ENCODE measurements around the gene CALCOCO2.
"Not testable (repeated sequence)": the region's sequence is repeated elsewhere in the genome, so short reads cannot be mapped to it uniquely, and the experiment has no call there.

The CALCOCO2 gene

GRCh38 chr17:48795444-48796162 lies 35.2 kb upstream of the CALCOCO2 start:
- no peak for TF ChIP-seq SUZ12 (IDR thresholded peaks at IDR 0.05; ENCODE audit: extremely low read depth, insufficient read depth, insufficient read length)
- TF ChIP-seq ZNF274 (IDR thresholded peaks at IDR 0.05; ENCODE audit: low read depth, low read length), result no peak
- TF ChIP-seq YY1 (IDR thresholded peaks at IDR 0.05; ENCODE audit: insufficient read depth, insufficient read length), result no peak
- peaks cover 15% of the 10 kb centered on the region for H3K27me3 ChIP-seq (ENCODE audit: insufficient read depth, insufficient read length)
- H3K9me3 ChIP-seq (ENCODE audit: insufficient read depth, low read length), result no peaks in the 10 kb centered on the region
- no peaks in the 10 kb centered on the region for H3K36me3 ChIP-seq (ENCODE audit: insufficient read depth, insufficient read length, low read length)
- H3K4me3 ChIP-seq (ENCODE audit: insufficient read length, low read depth), result no peak overlapping the region
- no peak overlapping the region for H3K9ac ChIP-seq (ENCODE audit: insufficient read length, low read depth)
- H3K4me1 ChIP-seq (ENCODE audit: insufficient read depth, insufficient read length), result peaks cover 3% of the 10 kb centered on the region
- no peak for DNase-seq (ENCODE audit: low read depth, low spot score)

- peaks cover 15% of the 10 kb centered on the region for H3K27me3 ChIP-seq (ENCODE audit: insufficient read depth, insufficient read length)
- DNase-seq (ENCODE audit: low read depth, low spot score); H3K9me3 ChIP-seq (ENCODE audit: insufficient read depth, low read length); H3K4me3 ChIP-seq (ENCODE audit: insufficient read length, low read depth); H3K9ac ChIP-seq (ENCODE audit: insufficient read length, low read depth); H3K4me1 ChIP-seq (ENCODE audit: insufficient read depth, insufficient read length); H3K36me3 ChIP-seq (ENCODE audit: insufficient read depth, insufficient read length, low read length): not testable (repeated sequence)
Observed at GRCh38 chr17:48796163-48796522, 34.7 kb upstream of the CALCOCO2 start.

- no peak for TF ChIP-seq SUZ12 (IDR thresholded peaks at IDR 0.05; ENCODE audit: extremely low read depth, insufficient read depth, insufficient read length)
- no peaks in the 10 kb centered on the region for H3K9me3 ChIP-seq (ENCODE audit: insufficient read depth, low read length)
- DNase-seq (ENCODE audit: low read depth, low spot score), result no peak
- no peaks in the 10 kb centered on the region for H3K36me3 ChIP-seq (ENCODE audit: insufficient read depth, insufficient read length, low read length)
- no peaks in the 10 kb centered on the region for H3K4me1 ChIP-seq (ENCODE audit: insufficient read depth, insufficient read length)
- H3K4me3 ChIP-seq (ENCODE audit: insufficient read length, low read depth), result no peak overlapping the region
- H3K9ac ChIP-seq (ENCODE audit: insufficient read length, low read depth), result no peak overlapping the region
- H3K27me3 ChIP-seq (ENCODE audit: insufficient read depth, insufficient read length), result peaks cover 3% of the 10 kb centered on the region
Observed at GRCh38 chr17:48799069-48799723, 31.6 kb upstream of the CALCOCO2 start.

- Histone ChIP-seq H3K27me3 (ENCODE audit: insufficient read depth, insufficient read length) (peaks cover 4% of the 10 kb centered on the region), H3K36me3 (ENCODE audit: insufficient read depth, insufficient read length, low read length) (no peaks in the 10 kb centered on the region), H3K9me3 (ENCODE audit: insufficient read depth, low read length) (no peaks in the 10 kb centered on the region), H3K4me1 (ENCODE audit: insufficient read depth, insufficient read length) (peaks cover 2% of the 10 kb centered on the region), H3K9ac (ENCODE audit: insufficient read length, low read depth) (no peak overlapping the region), H3K4me3 (ENCODE audit: insufficient read length, low read depth) (no peak overlapping the region)
- DNase-seq (ENCODE audit: low read depth, low spot score), result no peak
- no peak for TF ChIP-seq ZNF274 (IDR thresholded peaks at IDR 0.05; ENCODE audit: low read depth, low read length)
- TF ChIP-seq SUZ12 (IDR thresholded peaks at IDR 0.05; ENCODE audit: extremely low read depth, insufficient read depth, insufficient read length), result no peak
- TF ChIP-seq YY1 (IDR thresholded peaks at IDR 0.05; ENCODE audit: insufficient read depth, insufficient read length), result no peak
Observed at GRCh38 chr17:48800626-48801217, 30.1 kb upstream of the CALCOCO2 start.

DNA sequence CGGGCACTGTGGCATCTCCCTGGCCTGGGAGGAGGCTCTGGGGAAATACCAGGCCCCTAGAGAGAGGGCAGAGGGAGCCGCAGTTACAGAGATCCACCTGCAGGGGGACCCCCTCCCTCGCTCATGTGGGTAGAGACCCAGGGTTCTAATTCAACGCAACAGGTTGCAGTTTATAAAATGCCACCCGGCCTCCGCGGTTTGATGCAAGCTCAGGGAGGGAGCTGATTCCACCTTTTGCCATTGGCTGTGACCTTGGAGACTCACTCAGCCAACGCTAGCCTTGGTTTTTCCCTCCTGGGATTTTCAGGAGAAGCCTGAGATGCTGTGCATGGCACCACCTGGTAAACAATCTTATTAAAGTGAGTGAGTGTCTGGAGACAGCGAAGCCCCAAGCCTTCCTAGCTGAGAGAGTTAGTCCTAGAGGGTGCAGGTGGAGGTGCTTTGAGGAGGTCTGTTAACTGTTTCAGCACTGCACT lies 25.9 kb upstream of the CALCOCO2 start:
- Histone ChIP-seq H3K36me3 (ENCODE audit: insufficient read depth, insufficient read length, low read length) (no peaks in the 10 kb centered on the region), H3K4me3 (ENCODE audit: insufficient read length, low read depth) (no peak overlapping the region), H3K9ac (ENCODE audit: insufficient read length, low read depth) (no peak overlapping the region), H3K4me1 (ENCODE audit: insufficient read depth, insufficient read length) (peaks cover 2% of the 10 kb centered on the region), H3K9me3 (ENCODE audit: insufficient read depth, low read length) (no peaks in the 10 kb centered on the region), H3K27me3 (ENCODE audit: insufficient read depth, insufficient read length) (peaks cover 4% of the 10 kb centered on the region)
- peak; percentile 42 for DNase-seq (ENCODE audit: low read depth, low spot score)
- TF ChIP-seq YY1 (IDR thresholded peaks at IDR 0.05; ENCODE audit: insufficient read depth, insufficient read length) (no peak), SUZ12 (IDR thresholded peaks at IDR 0.05; ENCODE audit: extremely low read depth, insufficient read depth, insufficient read length) (no peak), ZNF274 (IDR thresholded peaks at IDR 0.05; ENCODE audit: low read depth, low read length) (no peak)

- TF ChIP-seq ZNF274 (IDR thresholded peaks at IDR 0.05; ENCODE audit: low read depth, low read length) (no peak), YY1 (IDR thresholded peaks at IDR 0.05; ENCODE audit: insufficient read depth, insufficient read length) (no peak), SUZ12 (IDR thresholded peaks at IDR 0.05; ENCODE audit: extremely low read depth, insufficient read depth, insufficient read length) (no peak)
- H3K36me3 ChIP-seq (ENCODE audit: insufficient read depth, insufficient read length, low read length), result no peaks in the 10 kb centered on the region
- no peak for DNase-seq (ENCODE audit: low read depth, low spot score)
- H3K4me1 ChIP-seq (ENCODE audit: insufficient read depth, insufficient read length), result peaks cover 2% of the 10 kb centered on the region
- H3K27me3 ChIP-seq (ENCODE audit: insufficient read depth, insufficient read length), result peaks cover 4% of the 10 kb centered on the region
- no peak overlapping the region for H3K9ac ChIP-seq (ENCODE audit: insufficient read length, low read depth)
- H3K4me3 ChIP-seq (ENCODE audit: insufficient read length, low read depth), result no peak overlapping the region
- no peaks in the 10 kb centered on the region for H3K9me3 ChIP-seq (ENCODE audit: insufficient read depth, low read length)
Observed at GRCh38 chr17:48809182-48809581, 21.7 kb upstream of the CALCOCO2 start.

- Histone ChIP-seq H3K4me3 (ENCODE audit: insufficient read length, low read depth) (no peak overlapping the region), H3K27me3 (ENCODE audit: insufficient read depth, insufficient read length) (peaks cover 23% of the 10 kb centered on the region), H3K36me3 (ENCODE audit: insufficient read depth, insufficient read length, low read length) (no peaks in the 10 kb centered on the region), H3K9ac (ENCODE audit: insufficient read length, low read depth) (no peak overlapping the region), H3K9me3 (ENCODE audit: insufficient read depth, low read length) (no peaks in the 10 kb centered on the region), H3K4me1 (ENCODE audit: insufficient read depth, insufficient read length) (no peaks in the 10 kb centered on the region)
- DNase-seq (ENCODE audit: low read depth, low spot score), result no peak
- TF ChIP-seq YY1 (IDR thresholded peaks at IDR 0.05; ENCODE audit: insufficient read depth, insufficient read length) (no peak), ZNF274 (IDR thresholded peaks at IDR 0.05; ENCODE audit: low read depth, low read length) (no peak), SUZ12 (IDR thresholded peaks at IDR 0.05; ENCODE audit: extremely low read depth, insufficient read depth, insufficient read length) (no peak)
Observed at GRCh38 chr17:48812001-48812400, 18.8 kb upstream of the CALCOCO2 start.
